Measurements from ENCODE around the gene CCDC85B. TPM values are rescaled to one million over a fixed set of nuclear protein-coding genes. Genes with fewer than 3 reads are reported as not detected.

The CCDC85B gene
- total and polyA plus RNA-seq, 2 of the 8 experiments (the other 6 are each of a cell fraction or from before 2014, with no cell fraction given), result 19.8 to 30.8 TPM

GRCh38 chr11:65906602-65907001 is 16.1 kb downstream of the CCDC85B start:
- H4K20me1 ChIP-seq (replicated peaks in 1 of 2; ENCODE audit: control insufficient read depth in 1 of 2, insufficient read depth in 2 of 2, low read length in 2 of 2), result no peaks in the 10 kb centered on the region
- DNase-seq (ENCODE audit: low read depth in 1 of 2, low spot score in 2 of 2), result no peak
- no peak overlapping the region for H3K56ac ChIP-seq (replicated peaks; ENCODE audit: insufficient read length, low read depth, low read length)
- H2BK5ac ChIP-seq (ENCODE audit: low read depth, low read length), result no peak overlapping the region
- no peak overlapping the region for H2AK5ac ChIP-seq (ENCODE audit: low read depth, low read length)
- FAIRE-seq, result no peak
- no peak overlapping the region for H4K8ac ChIP-seq (ENCODE audit: extremely low read depth, insufficient read depth, low read length)
- no peak overlapping the region for H3K4me3 ChIP-seq (ENCODE audit: extremely low read depth in 1 of 4, insufficient read depth in 2 of 4, low read depth in 3 of 4, low read length in 4 of 4)
- no peaks in the 10 kb centered on the region for H3K79me1 ChIP-seq (ENCODE audit: low read depth, low read length)
- H4K5ac ChIP-seq (ENCODE audit: insufficient read length, low read depth, low read length), result no peak overlapping the region
- H3K9me3 ChIP-seq (ENCODE audit: insufficient read depth in 2 of 2, low read depth in 1 of 2, low read length in 1 of 2), result no peaks in the 10 kb centered on the region
- H3K27ac ChIP-seq (ENCODE audit: low read depth, low read length), result no peak overlapping the region
- H2AFZ ChIP-seq (ENCODE audit: low read length), result no peak overlapping the region
- no peaks in the 10 kb centered on the region for H3K79me2 ChIP-seq (ENCODE audit: control insufficient read depth in 1 of 2, insufficient read depth in 2 of 2, low read length in 2 of 2)
- no peak overlapping the region for H4K91ac ChIP-seq (replicated peaks; ENCODE audit: insufficient read length, low read length)
- H3K4me1 ChIP-seq (replicated peaks in 1 of 4; ENCODE audit: control insufficient read depth in 3 of 4, insufficient read depth in 4 of 4, low read length in 3 of 4), result peaks cover 0 to 6% (median 2%) of the 10 kb centered on the region in 4 experiments; a peak in 4 of 7 replicates
- H3K23me2 ChIP-seq (ENCODE audit: low read depth, low read length), result no peaks in the 10 kb centered on the region
- H2BK20ac ChIP-seq (ENCODE audit: low read length), result no peak overlapping the region
- ChIA-PET CTCF (ENCODE audit: partially characterized antibody) (interaction anchor here (0.6 to 11.7 kb wide), 8 partner anchors 9 to 89 kb away, joined by 3 to 212 read pairs (median 4); partner anchors contain the start of genes CCDC85B, FIBP and MUS81), POLR2A (ENCODE audit: partially characterized antibody) (interaction anchor here (1.3 to 1.6 kb wide), 3 partner anchors 8 to 48 kb away, joined by 4 read pairs; no protein-coding TSS in a partner anchor)
- H3K18ac ChIP-seq (ENCODE audit: extremely low read depth, low read length), result no peak overlapping the region
- no peak overlapping the region for H3K9ac ChIP-seq (replicated peaks in 1 of 4; ENCODE audit: extremely low read depth in 1 of 4, low read depth in 3 of 4, low read length in 3 of 4)
- H2BK12ac ChIP-seq (ENCODE audit: low read depth, low read length), result no peak overlapping the region
- peaks cover 4 to 24% (median 15%) of the 10 kb centered on the region in 4 experiments for H3K27me3 ChIP-seq (replicated peaks in 1 of 4; ENCODE audit: control insufficient read depth in 3 of 4, extremely low read depth in 1 of 4, insufficient read depth in 3 of 4, low read length in 3 of 4)
- no peak overlapping the region for H3K14ac ChIP-seq (ENCODE audit: insufficient read length)
- WGBS, 2 experiments (ENCODE audit: extremely low coverage in 1 of 2, insufficient coverage in 1 of 2, insufficient read length in 1 of 2, insufficient replicate concordance in 2 of 2, low coverage in 1 of 2, low lambda C conversion rate in 2 of 2, missing lambda C conversion rate in 1 of 2), result 87% methylated on average over 5 of the region's 5 CpGs; no CpG with 5 or more reads in 1 of the 2 experiments
- TF ChIP-seq CHD2 (IDR thresholded peaks at IDR 0.05; ENCODE audit: low read length), result no peak
- no peak overlapping the region for H3K23ac ChIP-seq (ENCODE audit: insufficient read length)
- H2BK15ac ChIP-seq (ENCODE audit: low read length), result no peak overlapping the region
- H3K36me3 ChIP-seq (ENCODE audit: control insufficient read depth in 2 of 4, insufficient read depth in 4 of 4, low read length in 3 of 4), result no peaks in the 10 kb centered on the region
- H2BK120ac ChIP-seq (replicated peaks; ENCODE audit: low read depth, low read length), result no peak overlapping the region
- no peak overlapping the region for H3K4me2 ChIP-seq (ENCODE audit: insufficient read depth in 1 of 2, low read depth in 2 of 2, low read length in 2 of 2)
- H3K4ac ChIP-seq (replicated peaks; ENCODE audit: insufficient read length, low read depth, low read length), result no peak overlapping the region

Data from H1 (cell line).